A673 (cell line): ENCODE results near the gene BCO1.

Experiments
- CTCF ChIP-seq: fragments of 300-800, 200-600 bp; sonication (generic); conservative IDR thresholded peaks from 2 replicates; pipeline ENCODE4 v1.5.1; 2017; ENCODE audit warnings: low read depth, mild to moderate bottlenecking, antibody characterized with exemption, low read length, moderate library complexity, mixed read lengths
- EZH2 ChIP-seq: fragments of 200-600 bp; sonication (generic); IDR thresholded peaks from 2 replicates; pipeline ENCODE4 v1.6.1; 2017; ENCODE audit warnings: borderline replicate concordance, low read depth, mild to moderate bottlenecking, mixed read lengths, antibody characterized with exemption, low read length; ENCODE audit not compliant: poor library complexity, severe bottlenecking

GRCh38 chr16:81311762-81312161 lies 73.3 kb downstream of the BCO1 start:
- TF ChIP-seq EZH2 (no peak), CTCF (no peak)
